Mononuclear cell (primary cell): Measurements from ENCODE around the gene ERCC4. TPM values are rescaled to one million over a fixed set of nuclear protein-coding genes. Genes with fewer than 3 reads are reported as not detected.

Experiments used
- H3K27me3 ChIP-seq: 2 replicates; pipeline ENCODE4 v1.6.0; 2011; ENCODE audit warnings: low read length, control low read depth; ENCODE audit not compliant: insufficient read depth
- H3K4me1 ChIP-seq: 2 replicates; pipeline ENCODE4 v1.5.1; 2011; ENCODE audit warnings: mild to moderate bottlenecking, low read length, control low read depth; ENCODE audit not compliant: insufficient read depth
- H3K4me3 ChIP-seq: 2 replicates; pipeline ENCODE4 v1.5.1; 2011; ENCODE audit warnings: mild to moderate bottlenecking, low read length, moderate library complexity
- H3K9me3 ChIP-seq: 2 replicates; pipeline ENCODE4 v1.5.1; 2011; ENCODE audit warnings: low read depth, mild to moderate bottlenecking, control low read depth, low read length
- total RNA-seq: library from RNA; depleted of rRNA; stranded (reverse); fragments of >200 nt; gene quantifications from one replicate; pipeline ENCODE4 v1.2.3, GENCODE V29; 2012

The ERCC4 gene
- total RNA-seq, 1 donor, result 8.1 TPM

DNA sequence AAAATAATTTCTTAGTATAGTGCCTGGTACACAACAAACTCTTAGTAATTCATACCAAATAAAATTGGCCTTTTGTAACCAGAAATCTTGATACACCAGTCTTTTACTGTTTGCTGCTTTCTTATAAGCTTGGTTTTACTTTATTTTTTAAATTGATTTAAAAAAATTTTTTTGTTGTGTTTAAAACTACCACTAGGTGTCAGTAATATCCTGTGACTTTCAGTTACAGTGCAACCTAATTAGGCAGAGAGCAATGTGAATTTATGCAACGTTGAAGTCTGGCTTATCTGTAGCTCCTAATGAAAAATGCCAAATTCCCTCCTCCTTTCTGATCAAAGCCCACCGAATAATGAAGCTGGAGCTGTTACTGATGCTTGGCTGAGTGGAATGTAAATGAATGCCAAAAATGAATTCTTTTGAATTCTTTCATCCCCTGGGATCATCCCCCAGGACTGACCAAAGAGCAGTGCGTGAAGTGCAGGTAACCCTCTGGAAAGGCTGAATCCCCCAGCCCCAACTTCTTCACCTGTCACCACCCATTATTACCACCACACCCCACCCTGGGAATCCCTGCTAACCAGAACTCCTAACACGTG, 3.8 kb downstream of the ERCC4 start:
- H3K4me3 ChIP-seq, result no peak overlapping the region
- no peaks in the 10 kb centered on the region for H3K27me3 ChIP-seq
- H3K9me3 ChIP-seq, result no peaks in the 10 kb centered on the region
- H3K4me1 ChIP-seq, result peaks cover 14% of the 10 kb centered on the region

DNA sequence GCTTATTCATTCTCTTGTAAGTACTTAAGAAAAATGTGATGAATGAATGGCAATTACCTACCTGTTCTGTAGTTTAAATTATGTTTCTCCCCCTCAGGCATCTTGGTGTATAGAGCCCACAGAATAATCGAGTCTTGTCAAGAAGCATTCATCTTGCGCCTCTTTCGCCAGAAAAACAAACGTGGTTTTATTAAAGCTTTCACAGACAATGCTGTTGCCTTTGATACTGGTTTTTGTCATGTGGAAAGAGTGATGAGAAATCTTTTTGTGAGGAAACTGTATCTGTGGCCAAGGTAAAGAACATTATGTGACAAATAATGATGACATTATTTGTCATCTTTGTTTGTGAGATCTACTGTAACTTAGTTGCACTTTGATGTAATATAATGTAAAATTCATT, 6.5 kb downstream of the ERCC4 start:
- Histone ChIP-seq H3K4me3 (no peak overlapping the region), H3K9me3 (no peaks in the 10 kb centered on the region), H3K4me1 (no peaks in the 10 kb centered on the region), H3K27me3 (no peaks in the 10 kb centered on the region)

DNA sequence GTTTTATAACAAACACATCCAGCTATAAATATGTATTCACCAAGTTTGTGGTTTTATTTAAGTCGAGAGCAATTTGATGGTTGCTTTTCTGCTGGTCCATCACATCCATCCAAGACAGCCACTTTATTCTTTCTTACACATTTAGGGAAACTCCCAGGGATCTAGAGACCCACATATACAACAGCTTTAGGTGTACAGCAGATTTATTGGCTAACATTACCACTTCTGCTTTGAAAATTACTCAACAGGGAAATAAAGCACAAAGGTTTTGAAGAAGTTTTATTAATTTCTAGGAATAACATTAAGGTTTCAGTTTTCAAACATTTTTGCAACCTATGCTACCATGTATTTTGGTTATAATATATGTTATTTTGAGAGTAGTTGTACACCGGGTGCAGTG, 6.9 kb downstream of the ERCC4 start:
- Histone ChIP-seq H3K9me3 (no peaks in the 10 kb centered on the region), H3K27me3 (no peaks in the 10 kb centered on the region), H3K4me1 (no peaks in the 10 kb centered on the region), H3K4me3 (no peak overlapping the region)

DNA sequence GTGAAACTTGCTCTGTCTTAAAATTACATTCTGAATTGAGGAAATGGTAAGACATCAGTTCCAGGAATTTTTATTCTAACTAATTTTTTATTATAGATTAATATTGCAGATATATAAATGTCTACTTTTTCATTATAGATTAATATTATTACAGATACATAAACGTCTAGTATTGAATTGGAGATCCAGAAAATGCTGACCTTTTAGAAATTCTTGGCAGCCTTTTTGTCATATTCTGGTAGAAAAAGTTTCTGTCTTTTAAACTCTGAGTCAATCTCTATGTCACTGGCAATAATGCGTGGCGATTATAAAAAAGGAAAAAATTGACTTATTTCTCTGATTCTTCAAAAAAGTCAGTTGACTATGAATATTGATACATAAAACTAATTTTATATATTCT, 8.7 kb downstream of the ERCC4 start:
- no peaks in the 10 kb centered on the region for H3K9me3 ChIP-seq
- H3K4me1 ChIP-seq, result no peaks in the 10 kb centered on the region
- H3K4me3 ChIP-seq, result no peak overlapping the region
- H3K27me3 ChIP-seq, result no peaks in the 10 kb centered on the region

DNA sequence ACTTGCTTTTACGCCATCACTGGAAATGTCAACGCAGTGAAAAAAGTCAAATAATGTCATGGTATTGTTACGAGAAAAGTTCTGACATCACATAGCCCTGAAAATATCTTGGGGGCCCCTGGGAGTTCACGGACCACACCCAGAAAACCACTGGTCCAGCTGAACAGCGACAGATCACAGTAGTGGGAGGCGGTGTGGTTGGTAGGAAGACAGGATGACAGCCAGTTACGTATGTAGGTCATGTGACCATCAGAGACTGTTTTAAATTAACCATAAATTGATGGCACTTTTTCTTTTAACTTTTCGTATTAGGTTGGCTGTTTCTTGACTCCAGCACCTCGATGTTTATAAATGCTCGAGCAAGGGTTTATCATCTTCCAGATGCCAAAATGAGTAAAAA, 11.9 kb downstream of the ERCC4 start:
- no peaks in the 10 kb centered on the region for H3K4me1 ChIP-seq
- H3K4me3 ChIP-seq, result no peak overlapping the region
- no peaks in the 10 kb centered on the region for H3K27me3 ChIP-seq
- H3K9me3 ChIP-seq, result no peaks in the 10 kb centered on the region

DNA sequence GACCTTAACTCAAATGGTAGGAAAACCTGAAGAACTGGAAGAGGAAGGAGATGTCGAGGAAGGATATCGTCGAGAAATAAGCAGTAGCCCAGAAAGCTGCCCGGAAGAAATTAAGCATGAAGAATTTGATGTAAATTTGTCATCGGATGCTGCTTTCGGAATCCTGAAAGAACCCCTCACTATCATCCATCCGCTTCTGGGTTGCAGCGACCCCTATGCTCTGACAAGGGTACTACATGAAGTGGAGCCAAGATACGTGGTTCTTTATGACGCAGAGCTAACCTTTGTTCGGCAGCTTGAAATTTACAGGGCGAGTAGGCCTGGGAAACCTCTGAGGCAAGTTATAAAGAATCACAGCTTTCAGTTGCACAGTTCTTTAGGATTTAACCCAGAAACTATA, 15.5 kb downstream of the ERCC4 start:
- Histone ChIP-seq H3K9me3 (no peaks in the 10 kb centered on the region), H3K4me1 (no peaks in the 10 kb centered on the region), H3K4me3 (no peak overlapping the region), H3K27me3 (no peaks in the 10 kb centered on the region)

DNA sequence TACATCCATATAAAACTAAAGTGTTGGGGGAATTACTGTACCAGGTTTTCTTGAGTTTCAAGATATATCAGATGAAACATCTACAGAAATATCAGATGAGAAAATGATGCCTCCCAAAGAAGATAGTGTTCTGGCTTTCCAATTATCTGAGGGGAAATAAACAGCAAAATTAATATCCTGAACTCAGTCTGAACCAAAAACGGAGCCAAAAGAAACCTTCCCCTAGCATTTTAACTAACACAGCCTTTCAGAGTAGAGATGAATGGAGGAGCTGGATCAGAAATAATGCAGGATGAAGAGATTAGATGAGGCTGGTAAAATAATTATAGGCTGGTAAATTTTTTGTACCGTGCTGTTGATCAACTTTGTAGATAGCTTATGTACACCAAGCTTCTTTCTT, 16.2 kb downstream of the ERCC4 start:
- no peaks in the 10 kb centered on the region for H3K27me3 ChIP-seq
- H3K4me3 ChIP-seq, result no peak overlapping the region
- no peaks in the 10 kb centered on the region for H3K9me3 ChIP-seq
- H3K4me1 ChIP-seq, result no peaks in the 10 kb centered on the region

DNA sequence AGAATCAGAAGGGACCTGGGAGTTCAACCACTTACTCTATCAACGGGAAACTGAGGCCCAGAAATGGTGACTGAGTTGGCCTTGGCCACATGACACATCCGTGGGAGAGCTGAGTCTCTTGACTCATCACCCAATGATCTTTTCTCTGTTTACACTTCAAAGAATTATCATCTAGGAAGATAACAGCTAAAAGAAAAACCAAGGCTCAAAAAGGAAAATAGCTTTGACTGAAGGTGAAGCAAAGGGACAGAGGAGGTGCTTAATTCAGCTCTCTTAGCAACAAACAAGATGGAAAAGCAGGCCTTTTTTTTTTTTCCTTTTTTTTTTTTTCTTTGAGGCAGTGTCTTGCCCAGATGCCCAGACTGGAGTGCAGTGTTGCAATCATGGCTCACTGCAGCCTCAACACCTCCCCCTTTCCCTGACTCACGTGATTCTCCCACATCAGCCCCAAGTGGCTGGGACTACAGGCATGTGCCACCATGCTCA, 16.7 kb downstream of the ERCC4 start:
- no peaks in the 10 kb centered on the region for H3K4me1 ChIP-seq
- H3K9me3 ChIP-seq, result no peaks in the 10 kb centered on the region
- no peaks in the 10 kb centered on the region for H3K27me3 ChIP-seq
- no peak overlapping the region for H3K4me3 ChIP-seq

DNA sequence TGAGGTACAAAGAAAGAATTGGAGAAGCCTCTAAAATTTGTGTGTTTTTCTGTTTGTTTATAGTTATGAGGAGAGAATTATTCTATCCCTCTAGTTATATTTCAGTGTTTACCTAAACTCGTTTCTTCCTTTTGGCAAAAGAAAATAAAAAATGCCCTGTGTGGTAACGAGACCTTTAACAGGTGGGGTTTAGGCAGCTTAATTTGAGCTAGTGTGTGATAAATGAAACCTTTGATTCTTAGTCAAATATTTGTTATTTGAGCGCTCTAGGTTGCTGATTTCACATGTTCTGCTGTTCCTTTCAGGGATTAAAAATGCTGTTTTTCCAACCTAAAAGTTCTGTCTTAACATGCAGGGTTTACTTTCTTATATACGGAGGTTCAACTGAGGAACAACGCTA, 17.5 kb downstream of the ERCC4 start:
- H3K4me3 ChIP-seq, result no peak overlapping the region

DNA sequence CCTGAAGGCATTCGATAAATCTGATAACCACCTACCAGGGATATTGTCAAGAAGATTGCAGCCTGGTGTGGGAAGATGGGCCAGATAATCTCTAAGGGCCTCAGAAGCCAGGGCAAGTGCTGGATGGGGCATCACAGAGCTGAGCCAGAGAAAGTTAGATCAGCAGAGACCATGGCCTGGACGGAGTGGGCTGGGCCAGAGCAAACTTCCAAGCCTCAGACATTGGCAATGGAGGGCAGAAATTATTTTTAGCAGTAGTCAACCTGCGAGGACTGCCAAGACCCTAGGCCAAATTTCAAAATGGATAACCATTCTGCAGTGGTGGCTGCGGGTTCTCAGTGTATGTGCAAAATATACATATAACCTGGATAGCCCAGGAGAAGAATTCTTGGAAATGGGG, 18.5 kb downstream of the ERCC4 start:
- Histone ChIP-seq H3K27me3 (no peaks in the 10 kb centered on the region), H3K4me1 (no peaks in the 10 kb centered on the region), H3K9me3 (no peaks in the 10 kb centered on the region), H3K4me3 (no peak overlapping the region)

More for the DNA sequence above, 17.5 kb downstream of the ERCC4 start:
- Histone ChIP-seq H3K4me1 (no peaks in the 10 kb centered on the region), H3K9me3 (no peaks in the 10 kb centered on the region), H3K27me3 (no peaks in the 10 kb centered on the region)

DNA sequence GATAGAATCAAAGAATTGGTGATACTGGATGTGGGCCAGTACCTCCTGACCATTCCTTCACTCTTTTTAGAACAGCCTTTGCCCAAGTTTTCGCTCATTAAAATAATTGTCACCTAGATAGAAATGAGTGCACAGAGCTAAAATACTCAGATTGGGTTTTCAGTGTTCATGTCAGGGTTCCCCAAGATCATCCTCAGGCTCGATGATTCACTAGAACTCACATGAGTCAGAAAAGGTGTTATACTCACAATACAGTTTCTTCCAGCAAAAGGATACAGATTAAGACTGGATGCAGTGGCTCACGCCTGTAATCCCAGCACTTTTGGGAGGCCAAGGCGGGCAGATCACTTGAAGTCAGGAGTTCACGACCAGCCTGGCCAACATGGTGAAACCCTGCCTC, 19.9 kb downstream of the ERCC4 start:
- Histone ChIP-seq H3K4me1 (no peaks in the 10 kb centered on the region), H3K9me3 (no peaks in the 10 kb centered on the region), H3K27me3 (no peaks in the 10 kb centered on the region), H3K4me3 (no peak overlapping the region)

DNA sequence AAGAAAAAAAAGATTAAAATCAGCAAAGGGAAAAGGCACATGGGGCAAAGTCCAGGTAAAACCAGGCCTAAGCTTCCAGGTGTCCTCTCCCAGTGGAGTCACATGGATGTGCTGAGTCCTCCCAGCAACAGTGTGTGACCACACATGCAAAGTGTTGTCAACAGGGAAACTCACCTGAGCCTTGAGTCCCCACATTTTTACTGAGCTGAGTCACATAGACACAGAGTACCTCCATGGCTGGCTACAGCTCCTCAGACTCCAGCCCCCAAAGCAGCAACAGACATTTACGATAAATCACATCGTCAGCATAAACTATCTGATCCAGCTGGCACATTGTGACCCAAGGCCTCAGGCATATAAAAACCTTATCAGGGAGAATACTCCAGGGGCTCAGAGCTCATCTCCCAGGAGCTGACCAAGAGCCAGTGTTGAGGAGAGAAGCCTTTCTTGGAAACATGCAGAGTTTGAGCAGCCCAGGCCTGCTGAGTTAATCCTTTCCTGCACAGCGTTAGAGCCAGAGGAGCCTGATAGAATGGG, 20.5 kb downstream of the ERCC4 start:
- Histone ChIP-seq H3K9me3 (no peaks in the 10 kb centered on the region), H3K4me1 (no peaks in the 10 kb centered on the region), H3K27me3 (no peaks in the 10 kb centered on the region), H3K4me3 (no peak overlapping the region)

DNA sequence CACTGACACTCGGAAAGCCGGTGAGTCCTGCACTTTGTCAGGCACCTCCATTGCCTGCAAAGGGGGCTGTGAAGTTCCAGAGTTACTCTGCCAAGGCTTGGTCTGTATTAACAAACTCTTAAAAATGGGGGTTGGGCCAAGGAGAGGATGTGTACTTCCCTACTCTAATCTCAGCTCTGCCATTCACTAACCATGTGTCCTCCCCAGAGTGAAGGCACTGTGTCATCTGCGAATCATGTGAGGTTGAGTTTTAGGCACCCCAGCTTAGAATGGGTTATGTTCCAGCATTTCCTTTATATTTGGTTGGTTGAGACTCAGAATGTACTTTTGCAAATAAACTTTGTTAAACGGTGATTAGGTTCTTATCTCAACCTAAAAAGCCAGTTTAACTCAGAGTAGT, 24.9 kb downstream of the ERCC4 start:
- no peak overlapping the region for H3K4me3 ChIP-seq
- no peaks in the 10 kb centered on the region for H3K4me1 ChIP-seq
- H3K27me3 ChIP-seq, result no peaks in the 10 kb centered on the region
- H3K9me3 ChIP-seq, result no peaks in the 10 kb centered on the region

DNA sequence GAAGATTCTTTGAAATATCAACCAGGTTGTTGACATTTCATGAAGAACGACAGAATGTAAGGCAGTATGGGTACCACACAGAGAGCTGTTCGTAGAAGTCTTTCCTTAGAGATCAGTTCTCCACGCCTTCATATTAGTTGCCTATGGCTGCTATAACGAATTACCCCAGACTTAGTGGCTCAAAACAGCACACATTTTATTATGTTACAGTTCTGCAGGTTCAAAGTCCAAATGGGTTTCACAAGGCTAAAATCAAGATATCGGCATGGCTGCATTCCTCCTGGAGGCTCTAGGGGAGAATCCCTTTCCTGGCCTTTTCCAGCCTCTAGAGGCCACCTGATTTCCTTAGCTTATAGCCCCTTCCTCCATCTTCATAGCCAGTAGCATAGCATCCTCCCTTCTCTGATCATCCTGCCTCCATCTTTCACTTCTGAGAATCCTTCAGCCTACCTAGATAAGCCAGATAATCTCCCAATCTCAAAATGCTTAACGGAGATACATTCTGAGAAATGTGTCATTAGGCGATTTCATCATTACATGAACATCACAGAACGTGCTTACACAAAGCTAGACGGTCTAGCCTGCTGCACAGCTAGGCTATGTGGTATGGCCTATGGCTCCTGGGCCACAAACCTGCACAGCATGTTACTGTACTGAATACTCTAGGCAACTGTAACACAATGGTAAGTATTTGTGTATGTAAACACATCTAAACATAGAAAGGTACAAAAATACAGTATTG, 26.0 kb downstream of the ERCC4 start:
- Histone ChIP-seq H3K4me1 (no peaks in the 10 kb centered on the region), H3K9me3 (no peaks in the 10 kb centered on the region), H3K4me3 (no peak overlapping the region), H3K27me3 (no peaks in the 10 kb centered on the region)

DNA sequence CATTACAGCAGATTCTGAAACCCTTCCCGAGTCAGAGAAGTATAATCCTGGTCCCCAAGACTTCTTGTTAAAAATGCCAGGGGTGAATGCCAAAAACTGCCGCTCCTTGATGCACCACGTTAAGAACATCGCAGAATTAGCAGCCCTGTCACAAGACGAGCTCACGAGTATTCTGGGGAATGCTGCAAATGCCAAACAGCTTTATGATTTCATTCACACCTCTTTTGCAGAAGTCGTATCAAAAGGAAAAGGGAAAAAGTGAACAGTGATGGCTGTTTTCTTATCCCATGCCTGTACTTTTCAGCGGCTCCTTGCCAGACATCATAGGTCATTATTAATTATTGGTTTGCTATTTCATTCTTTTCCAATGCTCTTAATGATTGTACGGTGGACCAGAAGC, 28.1 kb downstream of the ERCC4 start:
- no peaks in the 10 kb centered on the region for H3K4me1 ChIP-seq
- H3K4me3 ChIP-seq, result no peak overlapping the region
- no peaks in the 10 kb centered on the region for H3K9me3 ChIP-seq
- no peaks in the 10 kb centered on the region for H3K27me3 ChIP-seq
